Islet of Langerhans (tissue), 1 donor: Measurements from ENCODE around the gene CAPZA3.
"Not testable (repeated sequence)": the region's sequence is repeated elsewhere in the genome, so short reads cannot be mapped to it uniquely, and the experiment has no call there.

ENCODE experiments used
- FAIRE-seq: peaks from one replicate; lab custom pipeline; 2011; peaks lifted over from hg19 to GRCh38; lab: Jason Lieb, UNC

Gene CAPZA3, protein sequence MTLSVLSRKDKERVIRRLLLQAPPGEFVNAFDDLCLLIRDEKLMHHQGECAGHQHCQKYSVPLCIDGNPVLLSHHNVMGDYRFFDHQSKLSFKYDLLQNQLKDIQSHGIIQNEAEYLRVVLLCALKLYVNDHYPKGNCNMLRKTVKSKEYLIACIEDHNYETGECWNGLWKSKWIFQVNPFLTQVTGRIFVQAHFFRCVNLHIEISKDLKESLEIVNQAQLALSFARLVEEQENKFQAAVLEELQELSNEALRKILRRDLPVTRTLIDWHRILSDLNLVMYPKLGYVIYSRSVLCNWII

GRCh38 chr12:18737819-18738218 lies at the start of gene CAPZA3, which contains the start of gene PLCZ1:
TSS of gene CAPZA3 (plus strand) at chr12:18738119. CDS start at chr12:18738269, 150 bp downstream.
TSS of gene PLCZ1 (minus strand) at chr12:18738012. CDS start at chr12:18737371, 641 bp downstream.
- FAIRE-seq = no peak

- no peak for FAIRE-seq
Measured at GRCh38 chr12:18689771-18690170, 48.1 kb upstream of the CAPZA3 start.

- FAIRE-seq = no peak
Measured at GRCh38 chr12:18690653-18691052, 47.3 kb upstream of the CAPZA3 start.

GRCh38 chr12:18693986-18694385 lies 43.9 kb upstream of the CAPZA3 start:
- FAIRE-seq = not testable (repeated sequence)

DNA sequence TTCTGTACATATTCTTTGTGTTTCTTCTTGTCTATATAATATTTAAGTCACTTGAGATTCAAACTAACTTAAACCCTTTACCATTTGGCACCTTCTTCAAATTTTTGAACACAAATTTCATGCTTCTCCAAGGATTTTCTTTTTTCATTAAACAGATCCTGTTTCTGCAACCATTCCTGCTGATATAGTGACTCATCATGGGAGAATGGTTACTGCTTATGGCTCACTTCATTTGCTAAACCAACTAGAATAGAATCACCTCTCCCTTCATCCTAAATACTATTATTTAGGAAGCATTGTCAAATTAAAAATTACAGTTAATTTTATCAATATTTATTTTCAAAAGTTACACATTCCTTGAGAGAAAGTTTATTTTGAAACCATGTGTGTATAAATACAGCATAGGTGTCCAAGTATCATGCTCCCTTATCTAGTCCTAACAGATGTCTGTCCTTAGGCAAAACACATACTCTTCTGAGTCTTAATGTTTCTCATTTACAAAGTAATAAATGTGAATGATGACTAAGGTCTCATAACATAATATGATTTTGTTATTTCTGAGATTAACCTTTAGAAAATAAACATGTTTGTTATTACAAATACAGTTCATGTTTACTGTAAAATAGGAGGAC lies 40.8 kb upstream of the CAPZA3 start:
- no peak for FAIRE-seq

DNA sequence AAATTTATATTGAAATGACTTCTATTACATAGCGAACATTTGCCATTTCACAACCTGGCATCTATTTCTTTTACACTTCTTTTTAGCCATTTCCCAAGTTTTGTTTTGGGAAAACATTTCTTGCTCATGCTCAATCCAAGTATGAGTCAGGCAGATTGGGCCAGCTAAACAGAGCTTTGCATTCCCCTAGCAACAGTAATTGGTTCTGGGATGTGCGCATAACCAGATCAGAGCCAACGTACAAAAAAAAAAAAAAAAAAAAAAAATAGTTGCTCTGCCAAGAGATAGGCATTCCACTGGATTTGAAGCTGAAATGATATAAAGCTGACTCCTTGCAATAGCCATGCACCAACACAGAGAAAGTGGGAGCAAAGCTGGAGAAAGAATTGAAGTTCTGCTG lies 37.6 kb upstream of the CAPZA3 start:
- FAIRE-seq = no peak

- FAIRE-seq = no peak
Measured at GRCh38 chr12:18703321-18703720, 34.6 kb upstream of the CAPZA3 start.

GRCh38 chr12:18703911-18704310 lies 34.0 kb upstream of the CAPZA3 start:
- FAIRE-seq = no peak

GRCh38 chr12:18706798-18707197 lies 31.1 kb upstream of the CAPZA3 start:
- no peak for FAIRE-seq

- no peak for FAIRE-seq
Measured at GRCh38 chr12:18716236-18716635, 21.7 kb upstream of the CAPZA3 start.

DNA sequence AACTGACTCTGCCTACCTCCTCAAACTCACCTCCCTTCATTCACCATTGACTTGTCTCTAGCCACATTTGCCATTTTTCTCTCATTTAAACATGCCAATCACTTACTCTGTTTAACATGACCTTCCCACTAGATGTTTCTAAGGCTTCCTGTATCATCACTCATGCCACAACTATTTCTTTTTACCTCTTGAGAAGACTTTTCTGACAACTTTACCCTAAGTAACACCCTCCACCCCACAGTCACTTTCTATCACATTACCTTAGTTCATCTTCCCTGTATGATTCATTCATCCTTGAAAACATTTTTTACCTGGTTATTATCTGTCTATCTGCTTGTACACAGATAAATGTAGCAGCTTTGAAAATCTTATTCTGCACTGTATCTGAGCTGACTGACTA lies 19.5 kb upstream of the CAPZA3 start:
- FAIRE-seq = no peak

GRCh38 chr12:18719922-18720510 lies 17.9 kb upstream of the CAPZA3 start:
- no peak for FAIRE-seq

GRCh38 chr12:18720690-18721089 lies 17.2 kb upstream of the CAPZA3 start:
- FAIRE-seq = no peak

- FAIRE-seq = no peak
Measured at GRCh38 chr12:18721452-18721851, 16.5 kb upstream of the CAPZA3 start.

DNA sequence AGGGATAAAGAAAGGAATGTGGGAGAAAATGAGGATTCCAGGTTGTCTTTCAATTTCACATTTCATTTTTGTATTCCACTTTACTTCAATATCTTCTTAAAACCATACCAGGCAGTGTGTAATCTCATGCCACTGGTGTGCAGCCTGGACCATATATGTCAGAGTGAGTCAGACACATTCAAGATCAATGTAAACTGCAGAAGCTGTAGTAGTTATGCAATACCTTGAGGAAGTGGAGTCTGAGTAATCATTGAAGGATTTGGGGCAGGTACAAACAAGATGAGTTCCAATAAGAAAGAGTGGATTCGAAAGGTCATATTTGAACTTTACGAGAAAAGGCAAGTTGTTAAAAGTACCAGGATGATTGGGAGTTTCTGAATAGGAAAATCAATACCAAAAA lies 14.2 kb upstream of the CAPZA3 start:
- FAIRE-seq = no peak

DNA sequence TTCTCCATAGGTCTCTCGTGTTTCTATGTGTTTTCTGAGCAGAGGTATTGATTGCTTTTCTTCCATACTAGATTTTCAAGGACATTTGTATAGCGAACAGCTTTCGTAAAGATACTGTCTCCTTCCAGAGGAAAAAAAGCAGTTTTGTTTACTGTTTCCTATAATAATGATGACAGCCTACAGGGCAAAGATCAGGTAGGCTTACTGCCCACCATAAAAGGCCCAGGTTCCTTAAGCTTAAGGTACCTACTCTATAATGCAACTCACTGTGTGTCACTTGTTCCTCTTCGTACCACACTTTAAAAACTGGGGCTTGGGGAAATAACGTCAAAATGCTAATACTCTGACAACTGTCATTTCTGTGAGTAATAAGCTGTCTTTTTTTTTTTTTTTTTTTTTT lies 6.8 kb upstream of the CAPZA3 start:
- FAIRE-seq = no peak

GRCh38 chr12:18747895-18748294 lies 10.0 kb downstream of the CAPZA3 start:
- FAIRE-seq = no peak

GRCh38 chr12:18749386-18749957 lies 11.6 kb downstream of the CAPZA3 start:
- FAIRE-seq = no peak

- FAIRE-seq = no peak
Measured at GRCh38 chr12:18750085-18750484, 12.2 kb downstream of the CAPZA3 start.

GRCh38 chr12:18751866-18752265 lies 13.9 kb downstream of the CAPZA3 start:
- no peak for FAIRE-seq

- no peak for FAIRE-seq
Measured at GRCh38 chr12:18752280-18752920, 14.5 kb downstream of the CAPZA3 start.

GRCh38 chr12:18752947-18753346 lies 15.0 kb downstream of the CAPZA3 start:
- FAIRE-seq = no peak
